Thyroid gland (tissue), 4 donors: ENCODE measurements around the gene CREBRF.

Experiments
- POLR2A ChIP-seq, 2 donors: fragments of 450-650 bp; IDR thresholded peaks; one replicate each; pipeline ENCODE4 v1.6.1; 2017; ENCODE audit warnings: antibody characterized with exemption in 2 of 2, mild to moderate bottlenecking in 2 of 2, moderate library complexity in 1 of 2
- TF ChIP-seq, protein P1 (sequence below), 6 experiments: fragments of 200-600 bp in 3 of 6; fragments of 450-650 bp in 3 of 6; sonication (generic) in 3 of 6; IDR thresholded peaks; one replicate each; pipeline ENCODE4 v1.5.1; 2016 to 2019; ENCODE audit warnings: antibody characterized with exemption in 6 of 6, mild to moderate bottlenecking in 2 of 6, inconsistent platforms in 1 of 6, moderate library complexity in 1 of 6

DNA sequence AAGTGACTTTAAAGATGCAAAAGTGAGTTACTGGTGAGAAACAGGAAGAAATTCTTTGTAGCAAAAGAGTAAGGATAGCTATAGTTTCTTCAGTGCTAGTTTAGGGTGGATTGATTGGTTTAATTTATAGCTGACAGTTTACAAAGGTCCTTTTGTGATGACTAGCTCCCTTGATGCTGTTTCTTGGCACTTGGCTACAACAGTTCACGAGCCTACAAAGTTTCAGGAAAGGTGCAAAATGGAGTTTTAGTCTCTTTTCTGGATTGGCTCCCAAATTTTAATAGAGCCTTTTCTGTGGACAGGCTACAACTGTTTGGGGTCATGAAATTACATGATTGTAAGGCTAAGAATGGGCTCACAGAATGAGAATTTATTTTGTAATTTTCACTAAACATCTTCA is 47.3 kb downstream of the CREBRF start:
- no peak for TF ChIP-seq POLR2A (IDR thresholded peaks at IDR 0.05)
- TF ChIP-seq, protein P1, sequence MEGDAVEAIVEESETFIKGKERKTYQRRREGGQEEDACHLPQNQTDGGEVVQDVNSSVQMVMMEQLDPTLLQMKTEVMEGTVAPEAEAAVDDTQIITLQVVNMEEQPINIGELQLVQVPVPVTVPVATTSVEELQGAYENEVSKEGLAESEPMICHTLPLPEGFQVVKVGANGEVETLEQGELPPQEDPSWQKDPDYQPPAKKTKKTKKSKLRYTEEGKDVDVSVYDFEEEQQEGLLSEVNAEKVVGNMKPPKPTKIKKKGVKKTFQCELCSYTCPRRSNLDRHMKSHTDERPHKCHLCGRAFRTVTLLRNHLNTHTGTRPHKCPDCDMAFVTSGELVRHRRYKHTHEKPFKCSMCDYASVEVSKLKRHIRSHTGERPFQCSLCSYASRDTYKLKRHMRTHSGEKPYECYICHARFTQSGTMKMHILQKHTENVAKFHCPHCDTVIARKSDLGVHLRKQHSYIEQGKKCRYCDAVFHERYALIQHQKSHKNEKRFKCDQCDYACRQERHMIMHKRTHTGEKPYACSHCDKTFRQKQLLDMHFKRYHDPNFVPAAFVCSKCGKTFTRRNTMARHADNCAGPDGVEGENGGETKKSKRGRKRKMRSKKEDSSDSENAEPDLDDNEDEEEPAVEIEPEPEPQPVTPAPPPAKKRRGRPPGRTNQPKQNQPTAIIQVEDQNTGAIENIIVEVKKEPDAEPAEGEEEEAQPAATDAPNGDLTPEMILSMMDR (IDR thresholded peaks at IDR 0.05), result no peak
